Dermis blood vessel endothelial cell (primary cell): ENCODE data around the gene IL13RA1. TPM values are rescaled to one million over a fixed set of nuclear protein-coding genes. Genes with fewer than 3 reads are reported as not detected.
"Not testable (repeated sequence)": the region's sequence is repeated elsewhere in the genome, so short reads cannot be mapped to it uniquely, and the experiment has no call there.

ENCODE experiments used
- DNase-seq: peaks from one replicate; pipeline ENCODE4 v3.0.0; 2010
- total RNA-seq: library from RNA; depleted of rRNA; stranded (reverse); fragments of >200 nt; gene quantifications from 2 replicates; pipeline ENCODE4 v1.2.3, GENCODE V29; 2014

Gene IL13RA1
- 80.6 and 85.4 TPM in 2 replicates for total RNA-seq

DNA sequence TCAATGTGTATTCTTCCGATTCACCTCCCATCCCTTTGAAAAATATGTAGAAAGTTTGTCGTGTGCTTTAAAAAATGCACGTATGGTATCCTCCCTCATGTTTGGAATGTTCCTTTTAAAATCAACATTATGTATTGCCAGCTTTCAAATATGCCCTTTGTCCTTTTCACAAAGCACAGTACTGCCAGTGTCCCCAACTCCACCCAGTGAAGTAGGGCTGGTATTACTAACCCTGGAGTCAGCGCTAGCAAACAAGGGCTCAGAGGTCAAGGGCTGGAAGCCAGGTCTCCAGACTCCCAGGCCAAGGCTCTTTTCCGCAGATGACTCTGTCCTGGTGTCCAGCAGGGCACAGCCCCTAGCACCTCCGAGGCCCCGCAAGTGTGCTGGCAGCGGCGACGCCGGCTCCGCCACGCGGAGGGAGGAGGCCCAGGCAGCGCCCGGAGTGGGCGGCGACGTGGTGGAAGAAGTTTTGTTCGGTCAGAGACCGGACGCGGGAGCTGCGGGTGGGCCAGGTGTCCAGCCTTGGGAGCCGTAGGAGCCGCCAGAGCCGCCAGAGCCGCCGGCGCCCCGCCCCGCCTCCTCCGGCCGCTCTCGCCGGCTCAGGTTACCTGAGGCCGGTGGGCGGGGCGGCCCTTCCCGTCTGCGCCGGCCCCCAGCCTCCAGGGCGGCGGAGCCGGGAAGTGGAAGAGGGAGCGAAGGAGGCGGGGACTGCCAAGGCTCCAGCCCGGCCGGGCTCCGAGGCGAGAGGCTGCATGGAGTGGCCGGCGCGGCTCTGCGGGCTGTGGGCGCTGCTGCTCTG lies at the start of gene IL13RA1:
Gene IL13RA1, plus strand, starts transcription at position 720 of the 799 bp plus-strand sequence. Its CDS starts 33 bp downstream, at position 753.
- peak; percentile 85 for DNase-seq

DNA sequence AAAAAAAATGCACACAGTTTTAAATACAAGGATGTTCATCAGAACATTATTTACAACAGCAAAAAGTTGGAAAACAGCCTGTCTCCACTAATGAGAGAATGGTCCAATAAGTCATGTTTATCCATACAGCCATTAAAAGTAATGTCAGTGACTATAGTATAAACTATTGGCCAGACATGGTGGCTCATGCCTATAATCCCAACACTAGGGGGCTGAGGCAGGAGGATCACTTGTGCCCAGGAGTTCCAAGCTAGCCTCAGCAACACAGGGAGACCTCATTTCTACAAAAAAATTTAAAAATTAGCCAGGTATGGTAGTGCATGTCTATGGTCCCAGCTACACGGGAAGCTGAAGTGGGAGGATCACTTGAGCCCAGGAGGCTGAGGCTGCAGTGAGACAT lies 48.1 kb upstream of the IL13RA1 start:
- DNase-seq, result no peak

DNA sequence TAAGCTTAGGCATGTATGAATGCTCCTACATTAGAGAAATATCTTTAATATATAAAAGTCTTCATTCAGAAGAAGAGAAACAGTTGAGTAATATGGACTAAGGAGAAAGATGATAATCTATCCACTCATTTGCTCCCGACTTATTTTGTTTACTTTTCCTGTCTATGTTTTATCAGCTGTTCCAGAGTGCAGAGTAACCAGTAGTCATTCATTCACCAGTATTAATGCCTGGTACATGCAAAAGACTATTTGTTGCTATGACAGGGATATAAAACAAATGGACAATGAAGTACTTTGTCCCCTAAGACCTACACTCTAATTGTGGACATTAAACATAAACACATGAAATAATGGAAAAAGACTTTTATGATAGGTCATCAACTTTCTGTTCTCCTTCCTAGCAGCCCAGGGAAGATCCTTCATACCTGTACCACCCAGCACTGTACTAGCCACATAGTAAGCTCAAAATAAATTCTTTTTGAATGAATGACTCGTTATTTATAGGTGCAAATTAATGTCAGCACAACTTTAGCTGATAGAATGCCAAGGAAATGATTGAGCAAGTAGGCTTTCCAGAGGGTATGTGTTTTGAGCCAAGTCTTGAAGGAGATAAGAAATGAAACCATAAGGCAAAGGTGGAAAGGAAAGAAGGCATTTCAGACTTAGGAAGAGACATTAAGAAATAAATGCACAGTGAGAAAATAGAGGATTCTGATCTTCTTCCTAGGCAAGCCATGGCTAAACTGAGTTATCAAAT lies 45.0 kb upstream of the IL13RA1 start:
- DNase-seq, result no peak

DNA sequence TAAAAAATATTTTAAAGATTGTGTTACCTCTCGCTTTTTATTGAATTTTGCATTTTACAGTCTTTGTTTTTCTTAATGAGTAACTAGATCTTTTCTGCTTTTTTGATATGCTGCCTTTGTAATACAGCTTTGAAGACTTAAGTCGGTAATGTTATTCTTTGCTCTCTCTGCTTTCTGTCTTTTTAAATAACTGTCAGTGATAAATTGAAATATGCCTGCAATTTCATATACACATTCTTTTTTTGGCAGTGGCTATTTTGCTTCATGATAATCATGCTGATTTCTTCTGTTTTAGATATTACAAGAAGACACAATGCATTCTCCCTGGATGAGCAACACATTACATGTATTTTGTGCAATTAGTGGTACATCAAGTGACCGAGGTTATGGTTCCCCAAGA lies 42.0 kb upstream of the IL13RA1 start:
- no peak for DNase-seq

DNA sequence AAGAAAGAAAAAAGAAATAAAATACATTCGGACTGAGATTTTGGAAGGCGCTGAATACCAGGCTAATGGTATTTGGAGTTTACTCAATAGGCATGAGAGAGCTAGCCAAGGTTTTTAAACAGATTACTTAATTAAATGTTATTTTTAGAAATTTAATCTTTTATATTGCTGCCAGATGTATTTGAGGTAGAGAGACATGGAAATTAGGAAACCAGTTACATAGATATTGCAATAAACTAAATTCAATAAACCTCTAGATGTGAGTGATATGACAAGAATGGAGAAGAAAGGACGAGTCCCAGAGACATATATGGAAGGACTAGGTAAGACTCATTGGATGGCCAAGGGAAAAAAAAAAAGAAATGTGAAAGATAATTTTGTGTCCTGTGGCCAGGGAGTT lies 38.5 kb upstream of the IL13RA1 start:
- no peak for DNase-seq

DNA sequence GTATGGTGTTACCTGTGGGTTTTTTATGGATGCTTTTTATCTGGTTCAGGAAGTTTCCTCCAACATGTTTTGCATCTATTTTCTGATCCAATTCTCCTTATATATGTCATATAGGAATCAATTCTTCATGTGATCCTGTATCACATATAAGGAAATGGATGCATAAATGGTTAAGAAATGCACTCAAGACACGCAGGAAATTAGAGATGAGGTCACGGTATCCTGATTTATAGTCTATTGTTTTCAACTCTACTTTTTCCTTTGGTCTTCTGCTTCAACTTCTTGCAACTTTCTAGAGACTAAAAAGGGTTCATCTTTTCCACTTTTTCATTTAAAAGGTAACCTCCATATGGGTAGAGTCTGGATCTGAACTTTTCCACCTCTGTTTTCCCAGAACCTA lies 33.6 kb upstream of the IL13RA1 start:
- peak; percentile 51 for DNase-seq

DNA sequence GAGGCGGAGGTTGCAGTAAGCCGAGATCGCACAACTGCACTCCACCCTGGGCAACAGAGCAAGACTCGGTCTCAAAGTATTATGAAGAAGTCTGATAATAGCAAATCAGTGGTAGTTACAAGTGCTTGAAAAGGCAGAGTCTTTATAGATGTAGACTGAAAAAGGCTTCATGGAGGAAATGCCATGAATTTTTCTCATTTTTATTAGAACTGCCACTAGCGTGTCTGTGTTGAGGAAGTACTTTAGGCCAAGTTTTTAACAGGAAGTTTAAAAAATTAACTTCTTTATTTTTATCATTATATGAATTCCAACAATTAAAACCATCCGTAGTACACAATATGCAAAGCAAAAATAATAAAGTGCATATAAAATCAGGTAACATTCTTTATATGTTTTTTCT lies 32.8 kb upstream of the IL13RA1 start:
- peak; percentile 49 for DNase-seq

DNA sequence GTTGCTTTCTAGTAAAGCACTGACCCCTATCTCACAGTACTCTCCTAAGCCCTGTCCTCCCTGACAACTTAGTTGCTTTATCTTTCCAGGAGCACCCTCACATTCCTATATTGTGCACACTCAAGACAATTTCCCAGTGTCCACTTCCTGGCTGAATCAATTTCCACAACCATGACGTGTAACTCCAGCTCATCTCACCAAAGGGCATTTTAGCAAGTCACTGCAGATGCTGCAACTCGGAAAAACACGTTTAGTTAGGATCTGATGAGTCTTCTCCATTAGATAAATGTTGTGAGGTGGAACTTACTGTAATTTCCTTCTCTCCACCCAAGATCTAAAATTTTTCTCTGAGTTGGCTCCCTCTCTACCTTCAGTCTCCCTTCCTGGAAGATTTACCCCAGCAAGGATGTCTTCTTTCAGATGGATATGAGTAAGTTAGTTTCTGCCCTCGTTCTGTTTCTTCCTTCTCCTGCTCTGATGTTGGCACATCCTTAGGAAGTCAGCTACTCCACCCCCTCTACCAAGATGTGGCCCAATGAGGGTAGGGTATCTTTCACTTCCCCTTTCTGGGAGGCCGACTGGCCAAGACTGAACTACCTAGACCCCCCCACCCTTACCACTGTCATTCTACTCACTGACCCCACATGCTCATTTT lies 28.8 kb upstream of the IL13RA1 start:
- peak; percentile 27 for DNase-seq

DNA sequence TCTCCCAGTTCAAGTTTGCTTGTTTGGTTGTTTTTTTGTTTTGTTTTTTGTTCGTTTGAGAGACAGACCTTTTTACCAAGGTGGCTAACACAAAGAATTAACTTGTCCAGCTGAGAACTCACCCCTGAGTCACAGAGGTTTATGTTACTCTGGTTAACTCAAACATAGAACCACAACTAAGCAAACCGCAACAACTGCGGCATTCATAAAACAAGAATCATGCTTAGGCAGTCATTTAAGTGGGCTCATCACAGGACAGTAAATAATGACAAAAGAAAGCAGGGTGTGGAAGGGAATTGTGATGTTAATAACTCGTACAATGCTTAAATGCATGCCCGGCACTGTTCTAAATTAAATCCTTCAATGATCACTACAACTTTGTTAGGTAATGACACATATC lies 24.7 kb upstream of the IL13RA1 start:
- no peak for DNase-seq

DNA sequence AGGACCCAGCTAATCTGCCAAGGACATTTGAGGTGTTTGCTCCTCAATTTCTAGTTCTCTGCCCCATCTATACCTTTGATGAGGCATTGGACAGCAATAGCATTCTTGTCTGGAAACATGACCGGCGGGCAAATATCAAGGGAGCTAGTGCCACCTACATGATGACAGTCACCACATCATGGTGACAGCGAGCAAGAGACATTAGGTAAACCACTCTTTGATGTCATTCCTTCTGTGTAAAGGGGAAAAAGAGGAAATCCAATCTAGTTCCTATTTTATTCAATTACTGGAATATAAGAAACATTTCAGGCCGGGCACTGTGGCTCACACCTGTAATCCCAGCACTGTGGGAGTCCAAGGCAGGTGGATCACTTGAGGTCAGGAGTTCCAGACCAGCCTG lies 20.7 kb upstream of the IL13RA1 start:
- DNase-seq, result no peak

DNA sequence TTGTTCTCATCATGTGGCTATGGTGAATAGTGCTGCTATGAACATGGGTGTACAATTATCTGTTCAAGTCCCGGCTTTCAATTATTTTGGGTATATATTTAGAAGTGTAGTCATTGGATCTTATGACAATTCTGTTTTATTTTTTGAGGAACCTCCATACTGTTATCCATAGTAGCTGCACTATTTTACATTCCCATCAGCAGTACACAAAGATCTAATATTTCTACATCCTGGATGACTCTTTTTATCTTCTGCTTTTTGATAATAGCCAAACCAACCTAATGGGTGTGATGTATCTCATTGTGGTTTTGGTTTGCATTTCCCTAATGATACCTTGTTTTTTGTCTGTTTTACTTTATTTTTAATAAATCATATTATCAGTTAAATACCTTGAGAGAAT lies 12.9 kb upstream of the IL13RA1 start:
- no peak for DNase-seq

DNA sequence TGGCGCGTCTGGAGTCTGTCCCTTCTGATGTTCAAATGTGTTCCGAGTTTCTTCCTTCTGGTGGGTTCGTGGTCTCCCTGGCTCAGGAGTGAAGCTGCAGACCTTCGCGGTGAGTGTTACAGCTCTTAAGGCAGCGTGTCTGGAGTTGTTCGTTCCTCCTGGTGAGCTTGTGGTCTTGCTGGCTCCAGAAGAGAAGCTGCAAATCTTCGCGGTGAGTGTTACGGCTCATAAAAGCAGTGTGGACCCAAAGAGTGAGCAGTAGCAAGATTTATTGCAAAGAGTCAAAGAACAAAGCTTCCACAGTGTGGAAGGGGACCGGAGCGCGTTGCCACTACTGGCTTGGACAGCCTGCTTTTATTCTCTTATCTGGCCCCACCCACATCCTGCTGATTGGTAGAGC lies 11.5 kb upstream of the IL13RA1 start:
- not testable (repeated sequence) for DNase-seq

DNA sequence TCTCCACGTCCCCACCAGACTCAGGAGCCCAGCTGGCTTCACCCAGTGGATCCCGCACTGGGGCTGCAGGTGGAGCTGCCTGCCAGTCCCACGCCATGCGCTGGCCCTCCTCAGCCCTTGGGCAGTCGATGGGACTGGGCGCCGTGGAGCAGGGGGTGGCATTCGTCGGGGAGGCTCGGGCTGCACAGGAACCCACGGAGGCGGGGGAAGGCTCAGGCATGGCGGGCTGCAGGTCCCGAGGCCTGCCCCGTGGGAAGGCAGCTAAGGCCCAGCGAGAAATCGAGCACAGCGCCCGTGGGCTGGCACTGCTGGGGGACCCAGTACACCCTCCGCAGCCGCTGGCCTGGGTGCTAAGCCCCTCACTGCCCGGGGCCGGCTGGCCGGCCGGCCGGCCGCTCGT lies 10.6 kb upstream of the IL13RA1 start:
- DNase-seq, result not testable (repeated sequence)

DNA sequence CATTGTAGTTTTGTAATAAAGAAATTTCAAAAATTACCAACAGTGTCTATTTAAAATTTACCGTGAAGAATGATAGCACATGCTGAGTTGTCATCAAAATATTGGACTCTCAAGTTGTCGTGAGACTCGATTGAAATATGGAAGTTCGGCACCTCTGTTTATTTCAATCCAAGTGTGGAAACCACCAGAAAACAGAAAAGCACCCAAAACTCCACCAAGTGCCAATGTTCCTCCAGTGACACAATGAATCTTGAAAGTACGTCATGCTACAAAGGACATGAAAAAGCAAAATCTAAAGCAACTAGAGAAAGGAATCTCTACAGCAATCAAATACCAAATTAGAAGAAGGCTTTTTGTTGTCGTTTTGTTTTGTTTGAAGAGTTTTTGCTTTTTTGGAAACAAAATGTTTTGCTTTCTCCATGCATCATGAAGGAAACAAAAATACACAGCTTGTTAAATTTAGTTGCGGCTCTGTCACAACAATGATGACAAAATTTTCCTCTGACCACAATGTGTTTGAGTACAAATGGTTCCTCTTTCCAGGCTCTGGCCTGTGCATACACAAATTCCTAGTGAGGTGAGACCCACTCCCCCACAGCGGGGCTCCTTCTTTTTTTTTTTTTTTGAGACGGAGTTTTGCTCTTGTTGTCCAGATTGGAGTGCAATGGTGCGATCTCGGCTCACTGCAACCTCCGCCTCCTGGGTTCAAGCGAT lies 9.6 kb upstream of the IL13RA1 start:
- no peak for DNase-seq

DNA sequence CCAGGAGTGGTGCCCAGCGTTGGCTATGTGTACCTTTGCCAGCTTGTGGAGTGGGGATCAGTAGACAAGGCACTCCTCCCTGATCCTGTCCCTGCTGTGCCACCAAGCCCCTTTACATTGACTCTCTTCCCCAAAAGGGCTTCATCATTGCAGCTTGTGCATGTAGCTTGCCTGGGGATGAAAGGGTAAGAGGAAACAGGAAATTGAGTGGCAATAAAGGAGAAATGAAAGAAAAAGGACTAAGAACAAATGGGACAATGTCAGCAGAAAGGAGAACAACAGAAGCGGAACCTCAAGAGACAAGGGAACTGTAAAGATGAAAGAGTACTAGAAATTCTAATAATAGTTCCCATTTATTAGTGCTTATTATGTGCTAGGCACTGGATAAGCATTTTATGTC lies 8.7 kb upstream of the IL13RA1 start:
- DNase-seq, result no peak

DNA sequence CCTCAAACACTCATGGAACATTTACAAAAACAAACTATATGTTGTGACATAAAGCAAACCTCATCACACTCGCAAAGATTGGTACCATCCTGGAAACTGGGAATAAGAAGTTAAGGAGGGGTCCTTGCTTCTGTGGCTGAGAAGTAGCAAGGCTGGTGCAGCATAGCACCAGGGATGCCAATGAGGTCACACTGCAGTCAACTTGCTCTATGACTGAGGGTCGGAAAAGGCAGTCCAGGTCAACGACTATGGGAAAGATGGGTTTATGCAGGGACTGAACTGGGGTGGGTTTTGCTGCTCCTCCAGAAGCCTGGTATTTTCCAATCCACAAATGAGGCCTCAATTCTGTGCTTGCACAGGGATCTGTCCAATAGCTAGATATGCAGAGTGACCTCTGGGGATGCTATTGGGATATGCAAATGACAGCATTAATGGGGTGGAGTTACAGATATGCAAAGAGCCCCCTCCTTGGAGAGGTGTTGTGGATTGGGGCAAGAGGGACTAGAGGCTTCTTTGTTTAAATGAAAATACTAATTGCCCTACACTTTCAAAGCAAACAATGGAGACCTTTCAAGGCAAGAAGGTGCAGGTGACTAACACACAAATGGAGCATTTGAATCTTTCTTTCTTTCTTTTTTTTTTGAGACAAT lies 7.2 kb upstream of the IL13RA1 start:
- no peak for DNase-seq

DNA sequence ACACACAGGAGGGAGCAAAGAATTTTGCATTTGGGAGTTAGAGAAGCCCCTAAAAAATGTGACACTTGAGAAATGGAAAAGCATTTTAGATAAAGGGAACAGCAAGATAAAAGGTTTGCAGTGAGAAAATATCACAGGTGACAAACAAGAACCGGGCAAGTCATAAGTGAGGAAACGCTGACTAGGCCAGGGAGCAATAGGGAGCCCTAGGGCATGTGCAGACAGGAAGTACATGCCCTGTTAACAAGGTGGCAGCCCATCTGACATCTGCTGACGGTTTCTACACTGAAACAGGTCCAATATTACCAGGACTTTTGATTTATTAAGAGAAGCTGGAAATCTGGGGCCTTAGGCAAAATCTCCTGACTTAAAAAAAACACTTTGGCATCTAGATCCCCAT lies 4.0 kb upstream of the IL13RA1 start:
- DNase-seq, result no peak

DNA sequence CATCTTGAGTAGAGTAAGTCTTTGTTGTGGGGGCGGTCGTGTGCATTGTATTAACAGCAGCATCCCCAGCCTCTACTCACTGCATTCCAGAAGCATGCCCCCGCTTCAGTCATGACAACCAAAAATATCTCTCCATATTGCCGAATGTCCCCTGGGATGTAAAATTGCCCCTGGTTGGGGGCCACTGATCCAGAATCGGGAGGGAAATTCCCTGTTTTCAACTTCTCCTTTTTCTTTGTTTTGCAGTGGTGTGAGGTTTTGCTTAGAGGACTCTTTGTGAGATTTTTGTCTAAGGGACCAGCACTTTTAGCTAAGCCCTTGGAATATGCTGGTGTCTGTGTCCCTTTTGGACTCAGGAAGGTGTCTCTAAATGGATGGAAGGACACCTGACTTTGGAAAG lies 3.0 kb upstream of the IL13RA1 start:
- DNase-seq, result no peak

DNA sequence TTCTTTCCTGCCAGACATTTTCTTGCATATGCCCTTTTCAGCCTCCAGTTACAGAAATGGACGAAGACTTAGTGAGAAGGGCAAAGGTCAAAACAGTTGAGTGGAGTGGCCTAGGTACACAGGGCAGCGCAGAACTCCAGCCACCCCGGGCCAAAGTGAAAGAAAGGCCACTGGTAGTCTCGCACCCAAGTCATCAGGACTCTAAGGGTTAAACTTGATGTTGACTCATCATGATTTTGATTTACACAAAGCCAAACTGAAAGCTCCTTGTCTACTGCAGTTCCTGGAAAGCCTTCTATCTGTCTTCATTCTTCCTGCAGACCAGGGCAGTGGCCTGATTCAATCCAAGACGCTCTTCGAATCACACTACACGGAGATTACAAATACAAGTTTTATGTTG lies 2.6 kb upstream of the IL13RA1 start:
- no peak for DNase-seq

DNA sequence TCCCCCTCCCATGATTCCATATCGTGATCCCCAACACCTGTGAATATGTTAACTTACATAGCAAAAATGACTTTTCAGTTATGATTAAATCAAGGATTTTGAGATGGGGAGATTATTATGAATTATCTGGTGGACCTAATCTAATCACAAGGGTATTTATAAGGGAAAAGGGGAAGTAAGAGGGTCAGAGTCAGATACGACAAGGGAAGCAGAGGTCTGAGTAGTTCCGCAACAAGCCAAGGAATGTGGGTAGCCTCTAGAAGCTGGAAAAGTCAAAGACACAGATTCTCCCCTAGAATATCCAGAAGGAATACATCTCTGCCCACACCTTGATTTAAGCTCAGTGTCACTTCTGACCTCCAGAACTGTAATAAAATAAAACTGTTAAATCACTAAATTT lies 1.0 kb upstream of the IL13RA1 start:
- peak; percentile 4 for DNase-seq

DNA sequence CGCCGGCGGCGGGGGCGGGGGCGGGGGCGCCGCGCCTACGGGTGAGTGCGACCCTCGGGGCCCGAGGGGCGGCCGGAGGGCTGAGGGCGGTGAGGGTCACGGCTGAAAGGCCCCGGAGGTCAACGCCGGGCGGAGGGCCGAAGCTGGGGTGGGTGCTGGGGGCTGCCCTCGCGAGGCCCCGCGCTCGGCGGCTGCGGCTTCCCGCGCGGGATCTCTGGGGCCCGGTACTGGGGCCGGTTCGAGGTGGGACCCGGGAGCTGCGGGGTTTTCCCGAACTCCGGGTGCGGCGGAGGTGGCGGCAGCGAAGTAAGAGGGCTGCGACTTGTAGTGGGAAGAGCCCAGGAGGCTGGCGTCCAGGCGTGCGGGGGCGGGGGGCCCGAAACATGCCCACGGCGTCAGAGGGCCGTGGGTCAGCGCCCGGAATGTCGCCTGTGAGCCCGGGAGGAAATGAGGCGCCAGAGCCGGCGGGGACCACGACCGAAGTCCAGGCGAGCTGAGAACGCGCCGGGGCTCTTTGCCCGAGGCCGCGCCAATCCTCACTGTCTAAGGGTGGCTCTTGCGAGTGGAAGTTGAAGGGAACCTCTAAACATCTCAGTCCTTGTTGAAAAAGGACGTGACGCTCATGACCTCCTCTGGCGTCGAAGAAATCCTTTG lies 407 bp downstream of the IL13RA1 start:
- DNase-seq, result peak; percentile 57
